Loucy (cell line): ENCODE data around the gene WDCP.
A peak's percentile ranks its signal among the peaks of the same experiment; 100 is the strongest.
"Not testable (repeated sequence)": the region's sequence is repeated elsewhere in the genome, so short reads cannot be mapped to it uniquely, and the experiment has no call there.

Source experiments
- H2AFZ ChIP-seq: fragments of 200-600 bp; sonication (generic); 2 replicates; pipeline ENCODE4 v1.6.0; 2016; ENCODE audit warnings: antibody characterized with exemption, mild to moderate bottlenecking, low read length, moderate library complexity
- H3F3A ChIP-seq: fragments of 200-600 bp; 2 replicates; pipeline ENCODE4 v1.6.0; 2016; ENCODE audit warnings: antibody characterized with exemption, low read depth, mild to moderate bottlenecking
- H3K27me3 ChIP-seq: fragments of 200-600 bp; sonication (generic); 2 replicates; pipeline ENCODE4 v1.6.1; 2014; ENCODE audit warnings: low read length, mild to moderate bottlenecking; ENCODE audit not compliant: insufficient read depth, poor library complexity, severe bottlenecking
- H3K36me3 ChIP-seq: fragments of 200-600 bp; sonication (generic); 2 replicates; pipeline ENCODE4 v1.6.1; 2016; ENCODE audit warnings: low read length; ENCODE audit not compliant: insufficient read depth
- H3K4me1 ChIP-seq: fragments of 200-600 bp; sonication (generic); 2 replicates; pipeline ENCODE4 v1.5.1; 2014; ENCODE audit warnings: low read length, mild to moderate bottlenecking; ENCODE audit not compliant: insufficient read depth, poor library complexity, severe bottlenecking
- H3K4me2 ChIP-seq: fragments of 200-600 bp; sonication (generic); 2 replicates; pipeline ENCODE4 v1.6.0; 2014; ENCODE audit warnings: antibody characterized with exemption, low read length, low read depth, mild to moderate bottlenecking; ENCODE audit not compliant: poor library complexity, severe bottlenecking
- H3K4me3 ChIP-seq: fragments of 200-600 bp; sonication (generic); 2 replicates; pipeline ENCODE4 v1.5.1; 2014; ENCODE audit warnings: low read length, mild to moderate bottlenecking, mixed read lengths; ENCODE audit not compliant: poor library complexity, severe bottlenecking
- H3K79me2 ChIP-seq: fragments of 200-600 bp; sonication (generic); 2 replicates; pipeline ENCODE4 v1.6.1; 2014; ENCODE audit warnings: low read length; ENCODE audit not compliant: insufficient read depth
- H3K9ac ChIP-seq: fragments of 200-600 bp; sonication (generic); 2 replicates; pipeline ENCODE4 v1.6.0; 2014; ENCODE audit warnings: mild to moderate bottlenecking, low read depth, low read length, moderate library complexity; ENCODE audit not compliant: poor library complexity, severe bottlenecking
- H3K9me2 ChIP-seq: fragments of 200-600 bp; sonication (generic); replicated peaks from 2 replicates; pipeline ENCODE4 v1.6.1; 2016; ENCODE audit warnings: low read depth, low read length, mixed read lengths
- H3K9me3 ChIP-seq: fragments of 200-600 bp; sonication (generic); 2 replicates; pipeline ENCODE4 v1.6.1; 2014; ENCODE audit warnings: mild to moderate bottlenecking, antibody characterized with exemption, low read length, low read depth; ENCODE audit not compliant: insufficient read depth
- H4K20me1 ChIP-seq: fragments of 200-600 bp; sonication (generic); 2 replicates; pipeline ENCODE4 v1.6.0; 2014; ENCODE audit warnings: antibody characterized with exemption, low read length, mild to moderate bottlenecking; ENCODE audit not compliant: insufficient read depth, poor library complexity, severe bottlenecking
- EZH2phosphoT487 ChIP-seq: fragments of 200-600 bp; IDR thresholded peaks from 2 replicates; pipeline ENCODE4 v1.6.1; 2018; ENCODE audit warnings: antibody characterized with exemption, mild to moderate bottlenecking, moderate library complexity, borderline replicate concordance
- TF ChIP-seq, protein P1 (sequence below): fragments of 200-600 bp; sonication (generic); conservative IDR thresholded peaks from 2 replicates; pipeline ENCODE4 v1.5.1; 2014; ENCODE audit warnings: mild to moderate bottlenecking, antibody characterized with exemption, low read length

The WDCP gene, protein sequence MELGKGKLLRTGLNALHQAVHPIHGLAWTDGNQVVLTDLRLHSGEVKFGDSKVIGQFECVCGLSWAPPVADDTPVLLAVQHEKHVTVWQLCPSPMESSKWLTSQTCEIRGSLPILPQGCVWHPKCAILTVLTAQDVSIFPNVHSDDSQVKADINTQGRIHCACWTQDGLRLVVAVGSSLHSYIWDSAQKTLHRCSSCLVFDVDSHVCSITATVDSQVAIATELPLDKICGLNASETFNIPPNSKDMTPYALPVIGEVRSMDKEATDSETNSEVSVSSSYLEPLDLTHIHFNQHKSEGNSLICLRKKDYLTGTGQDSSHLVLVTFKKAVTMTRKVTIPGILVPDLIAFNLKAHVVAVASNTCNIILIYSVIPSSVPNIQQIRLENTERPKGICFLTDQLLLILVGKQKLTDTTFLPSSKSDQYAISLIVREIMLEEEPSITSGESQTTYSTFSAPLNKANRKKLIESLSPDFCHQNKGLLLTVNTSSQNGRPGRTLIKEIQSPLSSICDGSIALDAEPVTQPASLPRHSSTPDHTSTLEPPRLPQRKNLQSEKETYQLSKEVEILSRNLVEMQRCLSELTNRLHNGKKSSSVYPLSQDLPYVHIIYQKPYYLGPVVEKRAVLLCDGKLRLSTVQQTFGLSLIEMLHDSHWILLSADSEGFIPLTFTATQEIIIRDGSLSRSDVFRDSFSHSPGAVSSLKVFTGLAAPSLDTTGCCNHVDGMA

DNA sequence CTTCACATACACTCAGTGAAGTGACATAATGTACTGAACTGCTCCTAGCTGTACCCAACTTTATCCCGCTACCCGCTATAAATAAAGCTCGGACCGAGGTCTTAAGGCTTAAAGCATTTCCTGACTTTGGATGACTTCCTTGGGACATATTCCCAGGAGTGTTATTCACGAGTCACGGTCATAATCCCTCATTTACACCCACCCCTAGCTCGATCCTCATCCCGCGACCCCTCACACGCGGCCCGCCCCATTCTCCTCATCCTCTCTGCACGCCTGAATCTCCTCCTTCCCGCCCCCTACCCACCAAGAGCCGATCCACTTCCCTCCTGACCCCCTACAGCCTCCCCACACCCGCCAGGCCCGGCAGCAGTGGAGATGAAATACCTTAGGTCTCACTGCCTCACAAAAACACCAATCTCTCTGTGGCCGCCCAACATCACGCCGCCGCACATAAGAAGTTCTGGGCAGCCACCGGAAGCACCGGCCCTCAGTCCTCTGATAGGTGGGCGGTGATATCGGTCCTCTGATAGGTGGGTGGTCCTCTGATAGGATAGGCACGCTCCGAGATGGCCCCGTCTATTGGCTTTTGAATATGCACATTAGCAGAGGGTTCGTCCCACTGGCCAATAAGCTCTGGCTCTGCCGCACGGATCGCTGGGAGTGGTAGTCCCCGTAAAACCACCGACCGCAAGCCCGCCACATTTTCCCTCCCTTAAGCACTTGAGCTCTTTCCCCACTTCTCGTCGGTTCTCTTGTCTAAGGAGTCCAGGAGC lies at the start of gene WDCP:
WDCP (minus strand) TSS at position 462 of the 773 bp plus-strand sequence. CDS start 7,897 bp downstream, outside the sequence.
- Histone ChIP-seq H3K4me2 (peak within 1 kb of the TSS; percentile 95), H2AFZ (peak within 1 kb of the TSS; percentile 96), H3K9me3 (no peaks in the 10 kb centered on the region), H4K20me1 (no peaks in the 10 kb centered on the region), H3K27me3 (no peaks in the 10 kb centered on the region), H3K79me2 (peaks cover 19% of the 10 kb centered on the region), H3K4me3 (peak within 1 kb of the TSS; percentile 90), H3K9ac (peak within 1 kb of the TSS; percentile 84), H3K9me2 (no peaks in the 10 kb centered on the region), H3F3A (no peaks in the 10 kb centered on the region), H3K4me1 (peaks cover 21% of the 10 kb centered on the region), H3K36me3 (no peaks in the 10 kb centered on the region)
- no peak for TF ChIP-seq EZH2phosphoT487
- TF ChIP-seq, protein P1, sequence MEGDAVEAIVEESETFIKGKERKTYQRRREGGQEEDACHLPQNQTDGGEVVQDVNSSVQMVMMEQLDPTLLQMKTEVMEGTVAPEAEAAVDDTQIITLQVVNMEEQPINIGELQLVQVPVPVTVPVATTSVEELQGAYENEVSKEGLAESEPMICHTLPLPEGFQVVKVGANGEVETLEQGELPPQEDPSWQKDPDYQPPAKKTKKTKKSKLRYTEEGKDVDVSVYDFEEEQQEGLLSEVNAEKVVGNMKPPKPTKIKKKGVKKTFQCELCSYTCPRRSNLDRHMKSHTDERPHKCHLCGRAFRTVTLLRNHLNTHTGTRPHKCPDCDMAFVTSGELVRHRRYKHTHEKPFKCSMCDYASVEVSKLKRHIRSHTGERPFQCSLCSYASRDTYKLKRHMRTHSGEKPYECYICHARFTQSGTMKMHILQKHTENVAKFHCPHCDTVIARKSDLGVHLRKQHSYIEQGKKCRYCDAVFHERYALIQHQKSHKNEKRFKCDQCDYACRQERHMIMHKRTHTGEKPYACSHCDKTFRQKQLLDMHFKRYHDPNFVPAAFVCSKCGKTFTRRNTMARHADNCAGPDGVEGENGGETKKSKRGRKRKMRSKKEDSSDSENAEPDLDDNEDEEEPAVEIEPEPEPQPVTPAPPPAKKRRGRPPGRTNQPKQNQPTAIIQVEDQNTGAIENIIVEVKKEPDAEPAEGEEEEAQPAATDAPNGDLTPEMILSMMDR, result no peak

DNA sequence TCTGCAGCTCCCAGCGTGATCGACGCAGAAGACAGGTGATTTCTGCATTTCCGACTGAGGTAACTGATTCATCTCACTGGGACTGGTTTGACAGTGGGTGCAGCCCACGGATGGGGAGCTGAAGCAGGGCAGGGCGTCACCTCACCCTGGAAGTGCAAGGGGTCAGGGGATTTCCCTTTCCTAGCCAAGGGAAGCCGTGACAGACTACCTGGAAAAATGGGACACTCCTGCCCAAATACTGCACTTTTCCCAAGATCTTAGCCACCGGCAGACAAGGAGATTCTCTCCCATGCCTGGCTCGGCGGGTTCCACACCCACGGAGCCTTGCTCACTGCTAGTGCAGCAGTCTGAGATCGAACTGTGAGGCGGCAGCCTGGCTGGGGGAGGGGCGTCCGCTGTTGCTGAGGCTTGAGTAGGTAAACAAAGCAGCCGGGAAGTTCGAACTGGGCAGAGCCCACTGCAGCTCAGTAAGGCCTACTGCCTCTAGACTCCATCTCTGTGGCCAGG lies 48.0 kb upstream of the WDCP start:
- H3K36me3 ChIP-seq, H3F3A ChIP-seq, H3K4me3 ChIP-seq, H3K4me2 ChIP-seq, H3K4me1 ChIP-seq, H2AFZ ChIP-seq, H4K20me1 ChIP-seq, H3K27me3 ChIP-seq, H3K9ac ChIP-seq, H3K79me2 ChIP-seq, H3K9me2 ChIP-seq, H3K9me3 ChIP-seq: not testable (repeated sequence)

DNA sequence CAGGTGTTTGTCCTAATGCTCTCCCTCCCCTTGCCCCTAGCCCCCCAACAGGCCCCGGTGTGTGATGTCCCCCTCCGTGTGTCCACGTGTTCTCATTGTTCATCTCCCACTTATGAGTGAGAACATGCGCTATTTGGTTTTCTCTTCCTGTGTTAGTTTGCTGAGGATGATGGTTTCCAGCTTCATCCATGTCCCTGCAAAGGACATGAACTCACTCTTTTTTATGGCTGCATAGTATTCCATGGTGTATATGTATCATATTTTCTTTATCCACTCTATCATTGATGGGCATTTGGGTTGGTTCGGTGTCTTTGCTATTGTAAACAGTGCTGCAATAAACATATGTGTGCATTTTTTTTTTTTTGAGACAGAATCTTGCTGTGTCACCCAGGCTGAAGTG lies 46.1 kb upstream of the WDCP start:
- H3K27me3 ChIP-seq, H4K20me1 ChIP-seq, H3K36me3 ChIP-seq, H3K79me2 ChIP-seq, H3K4me3 ChIP-seq, H3K4me1 ChIP-seq, H2AFZ ChIP-seq, H3K9me3 ChIP-seq, H3K4me2 ChIP-seq, H3K9ac ChIP-seq, H3K9me2 ChIP-seq, H3F3A ChIP-seq: not testable (repeated sequence)

DNA sequence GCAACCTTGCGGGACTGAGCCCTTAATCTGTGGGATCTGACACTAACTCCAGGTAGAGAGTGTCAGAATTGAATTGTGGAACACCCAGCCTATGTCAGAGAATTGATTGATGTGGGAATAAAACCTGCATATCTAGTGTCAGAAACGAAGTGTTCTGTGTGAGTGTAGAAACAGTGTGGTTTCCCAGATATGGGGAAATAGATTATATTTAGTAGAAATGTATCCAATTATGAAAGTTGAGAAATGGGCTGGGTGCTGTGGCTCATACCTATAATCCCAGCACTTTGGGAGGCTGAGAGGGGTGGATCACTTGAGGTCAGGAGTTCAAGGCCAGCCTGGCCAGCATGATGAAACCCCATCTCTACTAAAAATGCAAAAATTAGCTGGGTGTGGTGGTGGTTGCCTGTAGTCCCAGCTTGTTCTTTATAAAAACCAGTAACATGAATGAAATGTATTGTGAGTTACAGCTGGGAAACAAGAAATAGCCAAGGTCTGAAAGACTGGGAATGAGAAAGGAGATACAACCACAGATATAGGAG lies 41.7 kb upstream of the WDCP start:
- no peak overlapping the region for H3K4me3 ChIP-seq
- no peaks in the 10 kb centered on the region for H4K20me1 ChIP-seq
- TF ChIP-seq EZH2phosphoT487, result no peak
- TF ChIP-seq, protein P1, result no peak
- H3K4me1 ChIP-seq, result peaks cover 6% of the 10 kb centered on the region
- no peaks in the 10 kb centered on the region for H3K9me2 ChIP-seq
- no peaks in the 10 kb centered on the region for H3K36me3 ChIP-seq
- H3F3A ChIP-seq, result 0 out of 2 replicates have a peak, but pooled peaks cover 4% of the 10 kb centered on the region
- H3K27me3 ChIP-seq, result no peaks in the 10 kb centered on the region
- no peaks in the 10 kb centered on the region for H3K9me3 ChIP-seq
- H3K79me2 ChIP-seq, result no peaks in the 10 kb centered on the region
- H2AFZ ChIP-seq, result no peak overlapping the region
- H3K9ac ChIP-seq, result no peak overlapping the region
- H3K4me2 ChIP-seq, result no peak overlapping the region
